ENCODE data around the gene ZBTB46.

The ZBTB46 gene

GRCh38 chr20:63744158-63744557, 86.9 kb downstream of the ZBTB46 start:
- no peak for DNase-seq

DNA sequence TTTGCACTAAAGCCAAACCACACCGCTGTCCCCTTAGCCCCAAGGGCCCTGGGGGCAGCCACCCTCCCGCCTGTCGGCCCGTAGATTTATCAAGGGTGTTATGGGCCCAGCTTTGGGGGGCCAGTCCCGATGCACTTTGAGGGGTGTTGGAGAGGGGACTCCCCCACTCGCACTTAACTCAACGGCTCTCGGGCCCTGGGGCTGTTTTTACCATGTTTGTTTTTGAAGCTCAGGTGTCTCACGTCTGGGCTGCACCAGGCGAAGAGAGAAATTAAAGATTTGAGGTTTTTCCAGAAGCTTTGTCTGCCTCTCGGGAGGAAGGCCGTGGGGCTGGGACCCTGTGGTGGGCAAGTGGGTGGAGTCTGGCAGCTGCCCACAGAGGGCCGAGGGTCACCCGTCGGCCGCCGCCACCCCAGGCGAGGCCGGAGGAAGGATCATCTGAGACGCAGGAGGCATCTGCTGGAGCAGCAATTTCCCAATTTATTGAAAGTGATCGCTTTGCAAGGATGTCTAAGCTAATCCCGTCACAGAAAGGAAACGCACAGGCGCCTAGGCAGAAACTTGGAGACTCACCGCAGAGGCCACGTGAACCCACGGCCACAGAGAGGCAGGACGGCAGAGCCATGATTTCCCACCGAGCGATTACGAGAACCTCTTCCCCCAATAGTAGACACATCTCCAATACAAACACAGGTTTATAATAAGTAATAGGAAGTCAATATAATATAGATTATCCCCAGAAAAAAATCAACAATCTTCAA, 87.7 kb downstream of the ZBTB46 start:
- no peak for DNase-seq

DNA sequence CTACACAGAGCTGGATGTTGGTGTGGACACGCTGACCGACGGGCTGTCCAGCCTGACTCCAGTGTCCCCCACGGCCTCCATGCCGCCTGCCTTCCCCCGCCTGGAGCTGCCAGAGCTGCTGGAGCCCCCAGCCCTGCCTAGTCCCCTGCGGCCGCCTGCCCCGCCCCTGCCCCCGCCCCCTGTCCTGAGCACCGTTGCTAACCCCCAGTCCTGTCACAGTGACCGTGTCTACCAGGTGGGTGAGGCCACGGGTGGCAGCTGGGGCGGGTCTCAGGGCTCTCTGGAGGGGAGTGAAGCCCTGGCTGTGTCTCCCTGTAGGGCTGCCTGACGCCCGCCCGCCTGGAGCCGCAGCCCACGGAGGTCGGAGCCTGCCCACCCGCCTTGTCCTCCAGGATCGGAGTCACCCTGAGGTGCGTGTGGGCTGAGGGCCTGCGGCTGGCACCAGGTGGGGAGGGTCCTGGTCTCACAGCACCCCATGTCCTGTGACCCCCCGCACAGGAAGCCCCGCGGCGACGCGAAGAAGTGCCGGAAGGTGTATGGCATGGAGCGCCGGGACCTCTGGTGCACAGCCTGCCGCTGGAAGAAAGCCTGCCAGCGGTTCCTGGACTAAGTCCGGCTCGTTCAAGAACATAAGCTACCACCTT, 88.6 kb downstream of the ZBTB46 start:
- DNase-seq = no peak

- DNase-seq = no peak
Measured at GRCh38 chr20:63741676-63742380, 89.2 kb downstream of the ZBTB46 start.

GRCh38 chr20:63741354-63741675, 89.7 kb downstream of the ZBTB46 start:
- no peak for DNase-seq

- peak; percentile 58 for DNase-seq
Measured at GRCh38 chr20:63740627-63741353, 90.3 kb downstream of the ZBTB46 start.

GRCh38 chr20:63740070-63740626, 90.9 kb downstream of the ZBTB46 start:
- DNase-seq = peak; percentile 45

GRCh38 chr20:63739130-63740069, 91.7 kb downstream of the ZBTB46 start, which contains the start of gene SLC2A4RG:
Gene SLC2A4RG (plus strand): TSS chr20:63739776. CDS start chr20:63739913, 137 bp downstream.
- DNase-seq = peak; percentile 73

- no peak for DNase-seq
Measured at GRCh38 chr20:63738687-63739129, 92.4 kb downstream of the ZBTB46 start.

GRCh38 chr20:63737945-63738686, 92.9 kb downstream of the ZBTB46 start:
- no peak for DNase-seq

GRCh38 chr20:63737695-63737944, 93.4 kb downstream of the ZBTB46 start:
- DNase-seq = no peak

DNA sequence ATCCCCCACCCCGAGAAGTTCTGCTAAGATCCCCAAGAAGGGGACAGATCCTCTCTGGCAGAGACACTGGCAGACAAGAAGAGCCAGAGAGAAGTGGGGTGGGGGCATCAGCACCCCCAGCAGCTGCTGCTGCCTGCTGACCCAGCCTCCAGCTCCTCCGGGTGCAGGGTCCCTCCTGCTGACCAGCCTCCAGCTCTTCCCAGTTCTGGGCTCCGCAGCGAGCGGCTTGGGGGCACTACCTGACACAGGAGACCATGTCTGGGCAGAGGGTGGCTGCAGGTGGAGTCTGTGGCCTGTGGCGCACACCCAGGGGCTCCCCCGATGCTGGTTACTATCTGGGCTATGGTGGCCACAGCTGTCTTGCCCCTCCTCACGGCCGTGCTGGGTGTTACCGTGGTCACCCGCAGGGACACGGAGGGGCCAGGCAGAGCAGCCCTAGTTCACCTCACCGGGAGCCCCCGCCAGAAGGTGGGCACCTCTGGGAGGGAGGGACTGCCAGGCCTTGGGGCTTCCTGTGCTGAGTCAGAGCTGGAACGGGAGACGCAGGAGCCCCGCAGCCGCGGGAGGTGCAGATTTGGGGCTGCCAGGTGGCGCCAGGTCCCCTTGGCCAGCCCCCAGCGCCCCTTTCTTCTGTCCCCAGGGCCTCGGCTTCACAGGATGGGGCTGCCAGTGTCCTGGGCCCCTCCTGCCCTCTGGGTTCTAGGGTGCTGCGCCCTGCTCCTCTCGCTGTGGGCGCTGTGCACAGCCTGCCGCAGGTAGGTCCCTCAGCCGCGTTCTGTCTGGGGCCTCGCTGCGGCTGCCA, 94.0 kb downstream of the ZBTB46 start:
- no peak for DNase-seq

DNA sequence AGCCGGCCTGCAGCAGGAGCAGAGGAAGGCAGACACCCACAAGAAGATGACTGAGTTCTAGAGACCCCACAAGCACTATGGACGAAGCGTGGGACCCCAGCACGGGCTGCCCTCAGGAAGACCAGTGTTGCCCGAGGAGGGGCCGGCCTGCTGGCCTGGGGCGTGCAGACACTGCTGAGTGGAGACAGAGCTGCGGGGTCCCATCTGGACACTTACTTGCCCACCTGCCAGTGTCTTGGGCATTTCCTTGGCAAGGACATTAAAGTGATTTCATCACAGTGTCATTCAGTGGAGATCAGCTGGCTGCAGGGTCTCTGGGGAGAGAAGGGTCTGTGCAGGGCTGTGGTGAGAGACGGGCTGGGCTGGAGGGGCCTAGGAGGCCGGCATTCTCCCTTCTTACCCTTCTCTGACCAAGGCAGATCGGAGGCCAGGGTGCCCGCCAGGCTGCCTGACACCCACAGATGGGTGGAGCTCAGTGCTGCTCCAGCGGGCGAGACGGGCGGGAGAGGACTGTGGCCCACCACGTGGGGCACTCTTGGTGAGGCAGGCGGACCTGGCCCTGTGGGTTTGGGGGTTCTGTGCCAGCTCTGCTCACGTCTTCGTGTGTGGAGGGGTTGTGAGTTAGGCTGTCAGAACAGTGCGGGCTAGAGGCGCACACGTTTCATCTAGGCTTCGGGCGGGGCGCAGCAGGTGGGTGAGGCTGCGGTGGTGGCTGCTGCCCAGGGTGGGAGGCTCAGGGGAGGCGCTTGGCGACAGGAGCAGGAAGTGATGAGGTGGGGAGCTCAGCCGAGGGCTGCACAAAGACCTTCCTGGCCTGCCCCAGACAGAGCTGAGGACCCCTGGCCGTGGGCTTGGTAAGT, 95.0 kb downstream of the ZBTB46 start, which contains the start of gene LIME1:
Gene LIME1, plus strand, starts transcription at position 806 of the 860 bp plus-strand sequence. CDS start 886 bp downstream, outside the sequence.
- no peak for DNase-seq

DNA sequence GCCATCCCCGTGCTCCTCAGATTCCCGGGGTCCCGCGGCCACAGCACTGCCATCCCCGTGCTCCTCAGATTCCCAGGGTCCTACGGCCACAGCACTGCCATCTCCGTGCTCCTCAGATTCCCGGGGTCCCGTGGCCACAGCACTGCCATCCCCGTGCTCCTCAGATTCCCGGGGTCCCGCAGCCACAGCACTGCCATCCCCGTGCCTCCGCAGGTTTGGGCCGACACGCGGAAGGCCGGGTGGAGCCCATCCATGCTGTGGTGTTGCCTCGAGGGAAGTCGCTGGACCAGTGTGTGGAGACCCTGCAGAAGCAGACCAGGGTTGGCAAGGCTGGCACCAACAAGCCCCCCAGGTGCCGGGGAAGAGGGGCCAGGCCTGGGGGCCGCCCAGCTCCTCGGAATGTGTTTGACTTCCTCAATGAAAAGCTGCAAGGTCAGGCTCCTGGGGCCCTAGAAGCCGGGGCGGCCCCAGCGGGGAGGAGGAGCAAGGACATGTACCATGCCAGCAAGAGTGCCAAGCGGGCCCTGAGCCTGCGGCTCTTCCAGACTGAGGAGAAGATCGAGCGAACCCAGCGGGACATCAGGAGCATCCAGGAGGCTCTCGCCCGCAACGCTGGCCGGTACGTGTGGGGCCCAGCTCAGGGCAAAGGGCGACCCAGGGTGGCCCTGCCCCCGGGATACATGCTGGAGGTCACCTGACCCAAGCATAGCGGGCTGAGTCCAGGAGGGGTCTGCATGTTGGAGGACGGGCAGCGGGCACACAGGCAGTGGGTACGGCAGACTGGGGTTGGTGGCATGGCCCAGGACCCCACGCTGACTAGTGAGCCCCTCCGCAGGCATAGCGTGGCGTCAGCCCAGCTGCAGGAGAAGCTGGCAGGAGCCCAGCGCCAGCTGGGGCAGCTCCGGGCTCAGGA, 95.9 kb downstream of the ZBTB46 start:
- DNase-seq = no peak

- no peak for DNase-seq
Measured at GRCh38 chr20:63734111-63734945, 96.7 kb downstream of the ZBTB46 start.

- DNase-seq = no peak
Measured at GRCh38 chr20:63733579-63734081, 97.4 kb downstream of the ZBTB46 start.

GRCh38 chr20:63733117-63733516, 97.9 kb downstream of the ZBTB46 start:
- DNase-seq = no peak
